Measurements from ENCODE around the gene GRHL1.

GRHL1 gene

DNA sequence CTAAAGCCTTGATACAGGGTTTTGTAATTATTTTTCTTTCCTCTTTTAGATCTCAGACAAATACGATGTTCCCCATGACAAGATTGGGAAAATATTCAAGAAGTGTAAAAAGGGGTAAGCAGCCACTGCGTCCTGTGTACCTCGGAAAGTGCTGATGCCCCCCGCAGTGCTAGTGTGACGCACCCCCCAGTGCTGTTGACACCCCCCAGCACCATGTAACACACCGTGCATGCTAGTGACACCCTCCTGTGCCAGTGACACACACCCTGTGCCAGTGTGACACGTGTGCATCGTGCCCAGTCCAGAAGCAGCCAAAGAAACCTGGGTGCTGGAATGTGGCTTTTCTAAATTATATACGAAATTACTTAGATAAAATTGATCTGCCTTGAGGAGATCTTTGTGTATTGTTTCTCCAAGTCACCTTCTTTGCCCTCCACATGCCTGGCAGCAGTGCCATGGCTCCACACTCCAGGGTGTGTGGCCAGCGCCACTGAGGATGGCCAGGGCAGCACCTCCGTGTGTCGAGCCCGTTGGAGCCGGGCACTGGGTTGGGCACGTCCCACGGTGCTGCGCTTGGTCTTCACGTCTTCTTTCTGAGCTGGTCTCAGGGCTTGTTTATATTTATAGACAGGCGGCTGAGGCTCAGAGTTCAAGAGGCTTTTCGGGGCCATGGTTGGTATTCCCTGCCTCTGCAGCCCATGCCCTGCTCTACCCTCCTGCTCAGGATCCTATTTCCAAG, 47.6 kb downstream of the GRHL1 start:
- no peak overlapping the region for H3K4me3 ChIP-seq (ENCODE audit: low read depth, low read length)
- TF ChIP-seq CTCF (IDR thresholded peaks at IDR 0.05; ENCODE audit: borderline replicate concordance, insufficient read depth, low read depth, low read length) = no peak

DNA sequence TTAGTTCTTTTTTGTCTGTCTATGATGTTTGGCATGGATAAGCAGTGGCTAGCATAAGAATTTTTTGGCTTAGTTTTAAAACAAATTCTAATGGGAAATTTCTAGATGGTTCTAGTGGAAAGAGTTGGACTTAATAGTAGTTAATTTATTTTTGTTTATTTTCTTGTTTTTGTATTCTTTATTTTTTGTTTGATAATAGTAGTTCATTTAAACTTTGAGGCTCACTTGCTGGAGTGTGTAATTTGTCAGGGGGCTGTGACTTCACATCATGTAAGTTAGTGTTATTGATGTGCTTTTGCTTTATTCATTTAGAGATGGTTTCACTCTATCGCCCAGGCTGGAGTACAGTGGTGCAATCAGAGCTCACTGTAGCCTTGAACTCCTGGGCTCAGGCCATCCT, 48.2 kb downstream of the GRHL1 start:
- TF ChIP-seq CTCF (IDR thresholded peaks at IDR 0.05; ENCODE audit: borderline replicate concordance, insufficient read depth, low read depth, low read length) = no peak
- H3K4me3 ChIP-seq (ENCODE audit: low read depth, low read length) = no peak overlapping the region

- no peak for TF ChIP-seq CTCF (IDR thresholded peaks at IDR 0.05; ENCODE audit: borderline replicate concordance, insufficient read depth, low read depth, low read length)
- H3K4me3 ChIP-seq (ENCODE audit: low read depth, low read length) = no peak overlapping the region
Observed at GRCh38 chr2:10000541-10000940, 49.0 kb downstream of the GRHL1 start.

- no peak overlapping the region for H3K4me3 ChIP-seq (ENCODE audit: low read depth, low read length)
- TF ChIP-seq CTCF (IDR thresholded peaks at IDR 0.05; ENCODE audit: borderline replicate concordance, insufficient read depth, low read depth, low read length) = no peak
Observed at GRCh38 chr2:10001586-10001985, 50.1 kb downstream of the GRHL1 start.

DNA sequence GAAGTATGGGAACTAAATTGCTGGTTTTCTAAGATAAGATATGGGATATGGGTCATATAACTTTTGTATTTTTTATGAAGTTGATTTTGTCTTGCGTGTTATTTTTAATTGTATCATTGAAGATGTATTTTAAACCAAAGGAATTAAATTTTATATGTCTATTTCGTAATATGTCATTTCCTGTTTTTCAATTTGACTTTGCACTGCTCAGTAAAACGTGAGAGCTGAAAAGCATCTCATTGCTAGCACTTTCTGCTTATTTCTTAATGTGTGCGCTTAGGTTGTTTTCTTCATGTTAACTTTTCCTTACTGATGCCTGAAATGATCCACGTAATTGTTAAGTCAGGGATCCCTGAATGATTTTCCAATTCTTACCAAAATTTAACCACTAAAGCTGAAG, 50.6 kb downstream of the GRHL1 start:
- TF ChIP-seq CTCF (IDR thresholded peaks at IDR 0.05; ENCODE audit: borderline replicate concordance, insufficient read depth, low read depth, low read length) = no peak
- H3K4me3 ChIP-seq (ENCODE audit: low read depth, low read length) = no peak overlapping the region

GRCh38 chr2:10002681-10003080, 51.2 kb downstream of the GRHL1 start:
- no peak overlapping the region for H3K4me3 ChIP-seq (ENCODE audit: low read depth, low read length)
- TF ChIP-seq CTCF (IDR thresholded peaks at IDR 0.05; ENCODE audit: borderline replicate concordance, insufficient read depth, low read depth, low read length) = no peak

All from GM12875 (cell line).